ENCODE data around the gene GNA15. TPM values are rescaled to one million over a fixed set of nuclear protein-coding genes. Genes with fewer than 3 reads are reported as not detected.
A peak's percentile ranks its signal among the peaks of the same experiment; 100 is the strongest.

Gene GNA15
- total RNA-seq, 4 donors from 2014 or later, result 1.2 to 7.2 (median 2.9) TPM

DNA sequence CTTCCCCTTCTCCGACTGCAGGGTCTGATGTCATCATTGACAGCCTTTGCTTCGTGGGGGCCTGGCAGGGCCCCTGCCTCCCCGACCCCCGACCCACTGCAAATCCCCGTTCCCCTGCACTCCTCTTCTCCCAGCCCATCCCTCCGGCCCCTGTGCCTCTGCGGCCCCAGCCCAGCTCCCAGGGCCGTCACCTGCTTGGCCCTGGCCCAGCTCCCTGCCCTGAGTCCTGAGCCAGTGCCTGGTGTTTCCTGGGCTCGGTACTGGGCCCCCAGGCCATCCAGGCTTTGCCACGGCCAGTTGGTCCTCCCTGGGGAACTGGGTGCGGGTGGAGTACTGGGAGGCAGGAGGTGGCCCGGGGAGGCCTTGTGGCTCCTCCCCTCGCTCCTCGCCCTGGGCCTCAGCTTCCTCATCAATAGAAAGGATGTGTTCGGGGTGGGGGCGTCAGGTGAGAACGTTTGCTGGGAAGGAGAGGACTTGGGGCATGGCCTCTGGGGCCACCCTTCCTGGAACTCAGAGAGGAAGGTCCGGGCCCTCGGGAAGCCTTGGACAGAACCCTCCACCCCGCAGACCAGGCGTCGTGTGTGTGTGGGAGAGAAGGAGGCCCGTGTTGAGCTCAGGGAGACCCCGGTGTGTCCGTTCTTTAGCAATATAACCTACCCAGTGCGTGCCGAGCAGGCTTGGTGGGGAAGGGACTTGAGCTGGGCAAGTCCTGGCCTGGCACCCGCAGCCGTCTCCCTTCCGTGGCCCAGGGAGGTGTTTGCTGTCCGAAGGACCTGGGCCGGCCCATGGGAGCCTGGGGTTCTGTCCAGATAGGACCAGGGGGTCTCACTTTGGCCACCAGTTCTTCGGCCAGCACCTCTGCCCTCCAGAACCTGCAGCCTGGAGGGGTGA, 72.7 kb downstream of the GNA15 start:
- H3K4me1 ChIP-seq, result no peaks in the 10 kb centered on the region
- DNase-seq, result no peak
- no peaks in the 10 kb centered on the region for H3K36me3 ChIP-seq
- H3K27ac ChIP-seq, result no peak overlapping the region
- no peaks in the 10 kb centered on the region for H3K9me3 ChIP-seq
- H3K27me3 ChIP-seq, result no peaks in the 10 kb centered on the region
- intact Hi-C loops (cut with DNase I; ENCODE audit: low total_unique reads), result no loop called here
- no peak overlapping the region for H3K4me3 ChIP-seq
- TF ChIP-seq POLR2A (IDR thresholded peaks at IDR 0.05), result no peak
- TF ChIP-seq, protein P1, sequence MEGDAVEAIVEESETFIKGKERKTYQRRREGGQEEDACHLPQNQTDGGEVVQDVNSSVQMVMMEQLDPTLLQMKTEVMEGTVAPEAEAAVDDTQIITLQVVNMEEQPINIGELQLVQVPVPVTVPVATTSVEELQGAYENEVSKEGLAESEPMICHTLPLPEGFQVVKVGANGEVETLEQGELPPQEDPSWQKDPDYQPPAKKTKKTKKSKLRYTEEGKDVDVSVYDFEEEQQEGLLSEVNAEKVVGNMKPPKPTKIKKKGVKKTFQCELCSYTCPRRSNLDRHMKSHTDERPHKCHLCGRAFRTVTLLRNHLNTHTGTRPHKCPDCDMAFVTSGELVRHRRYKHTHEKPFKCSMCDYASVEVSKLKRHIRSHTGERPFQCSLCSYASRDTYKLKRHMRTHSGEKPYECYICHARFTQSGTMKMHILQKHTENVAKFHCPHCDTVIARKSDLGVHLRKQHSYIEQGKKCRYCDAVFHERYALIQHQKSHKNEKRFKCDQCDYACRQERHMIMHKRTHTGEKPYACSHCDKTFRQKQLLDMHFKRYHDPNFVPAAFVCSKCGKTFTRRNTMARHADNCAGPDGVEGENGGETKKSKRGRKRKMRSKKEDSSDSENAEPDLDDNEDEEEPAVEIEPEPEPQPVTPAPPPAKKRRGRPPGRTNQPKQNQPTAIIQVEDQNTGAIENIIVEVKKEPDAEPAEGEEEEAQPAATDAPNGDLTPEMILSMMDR (IDR thresholded peaks at IDR 0.05), result no peak

DNA sequence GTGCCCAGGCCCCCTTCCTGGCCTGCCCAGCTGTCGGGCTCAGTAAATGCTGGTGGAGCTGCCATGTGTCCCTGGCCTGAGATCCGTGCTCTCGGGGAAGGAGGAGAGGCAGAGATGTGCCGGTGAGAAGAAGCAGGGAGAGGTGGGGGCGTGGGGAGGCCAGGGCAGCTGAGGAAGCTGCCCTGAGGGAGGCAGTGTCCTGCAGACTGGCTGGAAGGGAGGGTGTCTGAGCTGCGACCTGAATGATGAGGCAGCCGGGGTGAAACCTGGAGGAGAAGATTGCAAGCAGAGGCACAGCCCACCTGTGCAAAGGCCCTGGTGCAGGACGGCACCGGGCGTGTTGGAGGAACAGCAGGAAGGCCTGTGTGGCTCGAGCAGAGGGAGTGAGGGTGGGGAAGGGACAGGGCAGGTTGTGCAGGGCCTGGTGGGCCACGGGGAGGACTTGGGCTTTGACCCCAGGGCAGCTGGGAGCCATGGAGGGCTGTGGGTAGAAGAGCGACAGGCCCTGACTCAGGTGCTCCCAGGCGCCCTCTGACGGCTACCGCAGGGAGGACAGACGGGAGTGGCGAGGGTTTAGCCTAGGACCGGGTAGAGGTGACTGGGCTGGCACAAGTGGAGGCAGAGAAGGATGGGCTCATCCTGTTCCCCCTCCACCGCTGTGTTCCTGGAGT, 74.6 kb downstream of the GNA15 start:
- TF ChIP-seq POLR2A (IDR thresholded peaks at IDR 0.05), result no peak
- TF ChIP-seq, protein P1 (IDR thresholded peaks at IDR 0.05), result peak in 3 of 4 experiments; percentile 32 to 55 (median 35)
- Histone ChIP-seq H3K27ac (no peak overlapping the region), H3K9me3 (no peaks in the 10 kb centered on the region), H3K27me3 (no peaks in the 10 kb centered on the region), H3K4me1 (no peaks in the 10 kb centered on the region), H3K36me3 (no peaks in the 10 kb centered on the region), H3K4me3 (no peak overlapping the region)
- peak in 1 of 2 donors; percentile 31 for DNase-seq
- intact Hi-C loops (cut with DNase I; ENCODE audit: low total_unique reads), result no loop called here

DNA sequence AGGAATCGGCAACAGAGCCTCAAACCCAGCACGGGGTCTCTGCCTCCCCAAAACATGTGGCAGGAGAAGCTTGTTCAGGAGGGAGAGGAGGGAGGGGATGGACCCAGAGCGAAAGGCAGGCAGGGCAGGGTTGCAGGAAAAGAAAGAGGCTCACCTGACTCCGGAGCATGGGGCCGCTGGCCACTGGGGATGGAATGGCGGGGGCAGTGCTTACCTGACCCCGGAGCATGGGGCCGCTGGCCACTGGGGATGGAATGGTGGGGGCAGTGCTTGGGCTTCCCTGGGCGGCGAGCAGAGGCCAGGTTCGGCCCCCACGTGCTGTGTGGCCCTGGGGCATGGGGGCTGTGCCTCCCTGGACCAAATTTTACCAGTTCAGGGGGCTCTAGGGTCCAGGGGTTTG, 75.4 kb downstream of the GNA15 start:
- no peak overlapping the region for H3K4me3 ChIP-seq
- H3K27ac ChIP-seq, result no peak overlapping the region
- H3K9me3 ChIP-seq, result no peaks in the 10 kb centered on the region
- no peak for TF ChIP-seq POLR2A (IDR thresholded peaks at IDR 0.05)
- TF ChIP-seq, protein P1 (IDR thresholded peaks at IDR 0.05), result no peak
- H3K4me1 ChIP-seq, result no peaks in the 10 kb centered on the region
- intact Hi-C loops (cut with DNase I; ENCODE audit: low total_unique reads), result no loop called here
- H3K36me3 ChIP-seq, result no peaks in the 10 kb centered on the region
- H3K27me3 ChIP-seq, result no peaks in the 10 kb centered on the region
- no peak for DNase-seq

DNA sequence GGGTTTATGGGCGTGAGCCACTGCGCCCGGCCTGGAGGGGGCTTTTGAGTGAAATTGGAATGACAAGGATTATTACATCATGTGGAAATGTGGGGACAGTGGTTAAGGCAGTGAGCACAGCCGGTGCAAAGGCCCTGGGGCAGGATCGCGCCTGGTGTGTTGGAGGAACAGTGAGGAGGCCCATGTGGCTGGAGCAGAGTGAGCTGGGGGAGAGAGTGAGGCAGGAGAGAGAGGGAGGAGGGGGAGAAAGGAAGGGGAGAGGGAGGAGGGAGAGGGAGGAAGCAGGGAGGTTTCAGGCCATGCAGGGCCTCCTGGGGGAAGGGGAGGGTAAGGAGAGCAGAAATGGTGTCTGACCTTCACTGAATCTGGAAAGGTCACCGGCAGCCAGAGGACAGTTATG, 77.3 kb downstream of the GNA15 start:
- DNase-seq, result no peak
- no peak overlapping the region for H3K27ac ChIP-seq
- no peaks in the 10 kb centered on the region for H3K9me3 ChIP-seq
- no peaks in the 10 kb centered on the region for H3K36me3 ChIP-seq
- intact Hi-C loops (cut with DNase I; ENCODE audit: low total_unique reads), result no loop called here
- no peaks in the 10 kb centered on the region for H3K27me3 ChIP-seq
- no peak overlapping the region for H3K4me3 ChIP-seq
- H3K4me1 ChIP-seq, result no peaks in the 10 kb centered on the region
- TF ChIP-seq, protein P1 (IDR thresholded peaks at IDR 0.05), result no peak
- TF ChIP-seq POLR2A (IDR thresholded peaks at IDR 0.05), result no peak

Other genes starting within 250 kb of the GNA15 start
- 1 to 10 TPM; 3.2 to 7.7 (median 5.3) TPM for gene ZNF57, start 235.1 kb upstream of the GNA15 start, total RNA-seq
- gene ZNF77, start 191.1 kb upstream of the GNA15 start, total RNA-seq, result 10 to 100 TPM in 2 of 4 donors, 1 to 10 TPM in 2; 2.4 to 17.9 (median 9.1) TPM
- gene TLE6, start 158.5 kb upstream of the GNA15 start, total RNA-seq, result 1 to 10 TPM in 2 of 4 donors, under 1 TPM in 1, not detected in 1; 0.46 to 3.5 (median 1.1) TPM
- 100 to 1,000 TPM in 1 of 4 donors, 10 to 100 TPM in 3; 24.9 to 102 (median 62.3) TPM for gene TLE2, start 106.8 kb upstream of the GNA15 start, total RNA-seq
- gene TLE5, start 73.5 kb upstream of the GNA15 start, total RNA-seq, result 100 to 1,000 TPM in 3 of 4 donors, 10 to 100 TPM in 1; 86.1 to 644 (median 429) TPM
- gene GNA11, start 41.7 kb upstream of the GNA15 start, total RNA-seq, result 10 to 100 TPM in 3 of 4 donors, 1 to 10 TPM in 1; 8.5 to 71.8 (median 27.7) TPM
- 1 to 10 TPM in 2 of 4 donors, not detected in 2; 1.3 to 2.0 TPM for gene S1PR4, start 42.7 kb downstream of the GNA15 start, total RNA-seq
- 10 to 100 TPM; 19.2 to 37.3 (median 28.2) TPM for gene NCLN, start 49.9 kb downstream of the GNA15 start, total RNA-seq
- gene CELF5, start 88.6 kb downstream of the GNA15 start, total RNA-seq, result under 1 TPM in 2 of 4 donors, not detected in 2; 0.28 to 0.73 TPM
- 100 to 1,000 TPM in 2 of 4 donors, 10 to 100 TPM in 2; 18.5 to 361 (median 82.9) TPM for gene NFIC, start 230.6 kb downstream of the GNA15 start, total RNA-seq